GM12891 (cell line): ENCODE results near the gene RPL36AL.

Experiments used
- PAX5 ChIP-seq: IDR thresholded peaks from 2 replicates; pipeline ENCODE4 v1.6.1; 2011; ENCODE audit warnings: low read length, moderate library complexity, mild to moderate bottlenecking; ENCODE audit not compliant: insufficient read depth, severe bottlenecking
- POLR2A ChIP-seq: IDR thresholded peaks from 2 replicates; pipeline ENCODE4 v1.6.1; 2011; ENCODE audit warnings: low read depth, low read length, control low read depth
- POLR2AphosphoS5 ChIP-seq: IDR thresholded peaks from 2 replicates; pipeline ENCODE4 v1.6.1; 2011; ENCODE audit warnings: low read depth, low read length, control low read depth
- POU2F2 ChIP-seq: IDR thresholded peaks from 2 replicates; pipeline ENCODE4 v1.6.1; 2011; ENCODE audit warnings: low read depth, mild to moderate bottlenecking, control low read depth, low read length, moderate library complexity
- SPI1 ChIP-seq: IDR thresholded peaks from 2 replicates; pipeline ENCODE4 v1.6.1; 2011; ENCODE audit warnings: low read depth, low read length, control low read depth
- TAF1 ChIP-seq: IDR thresholded peaks from 2 replicates; pipeline ENCODE4 v1.6.1; 2011; ENCODE audit warnings: low read depth, low read length, control low read depth

DNA sequence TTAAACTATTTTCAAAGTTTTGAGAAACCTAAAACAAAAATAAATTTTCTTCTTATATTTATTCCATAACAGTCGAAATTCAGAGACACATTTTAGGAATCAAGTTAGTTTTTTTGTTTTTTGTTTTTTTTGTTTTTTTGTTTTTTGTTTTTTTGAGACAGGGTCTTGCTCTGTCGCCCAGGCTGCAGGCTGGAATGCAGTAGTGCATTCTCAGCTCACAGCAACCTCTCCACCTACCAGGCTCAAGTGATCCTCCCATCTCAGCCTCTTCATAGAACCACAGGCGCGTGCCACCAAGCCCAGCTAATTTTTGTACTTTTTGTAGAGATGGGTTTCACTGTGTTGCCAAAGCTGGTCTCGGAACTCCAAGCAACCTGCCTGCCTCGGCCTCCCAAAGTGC, 33.1 kb upstream of the RPL36AL start:
- TF ChIP-seq TAF1 = no peak
- TF ChIP-seq POLR2A = no peak
- TF ChIP-seq POLR2AphosphoS5 = no peak
- no peak for TF ChIP-seq PAX5
- TF ChIP-seq SPI1 = no peak
- no peak for TF ChIP-seq POU2F2
